IMR-90 (cell line): ENCODE results near the gene MICOS13. TPM values are rescaled to one million over a fixed set of nuclear protein-coding genes. Genes with fewer than 3 reads are reported as not detected.
A peak's percentile ranks its signal among the peaks of the same experiment; 100 is the strongest.

Experiments used
- ATAC-seq: fragments of 200-7000 bp; cut with Tn5 transposase; 2 replicates; pipeline ENCODE4 v1.9.1; 2020; ENCODE audit warnings: low read depth, mild to moderate bottlenecking, moderate library complexity
- BruUV-seq: library from RNA; stranded (reverse); fragments of 400-500 nt; replicated peaks from 2 replicates; lab custom pipeline; 2021; lab: Mats Ljungman, UMichigan
- CTCF ChIA-PET: fragments of 300-600 bp; formaldehyde crosslinking; extraction: SDS; loops from one replicate; lab custom pipeline; 2021; ENCODE audit warnings: antibody characterized with exemption; lab: Yijun Ruan, JAX
- POLR2A ChIA-PET: fragments of 300-600 bp; sonication (Branson Sonifier 250); formaldehyde crosslinking; loops from one replicate; lab custom pipeline; 2022; ENCODE audit warnings: antibody characterized with exemption; ENCODE audit not compliant: unreplicated experiment; lab: Charles Lee
- DNase-seq: peaks from one replicate; pipeline ENCODE4 v3.0.0; 2013
- H2AFZ ChIP-seq: replicated peaks from 2 replicates; pipeline ENCODE3; 2013; ENCODE audit warnings: low read length, mild to moderate bottlenecking; ENCODE audit not compliant: poor library complexity
- H2AK5ac ChIP-seq: 2 replicates; pipeline ENCODE4 v1.6.1; 2013; ENCODE audit warnings: low read depth, low read length, inconsistent platforms
- H2AK9ac ChIP-seq: replicated peaks from 2 replicates; pipeline ENCODE3; 2013; ENCODE audit warnings: mild to moderate bottlenecking, low read depth, low read length, moderate library complexity; ENCODE audit not compliant: poor library complexity
- H2BK120ac ChIP-seq: 2 replicates; pipeline ENCODE4 v1.6.1; 2013; ENCODE audit warnings: low read depth, low read length, inconsistent platforms
- H2BK15ac ChIP-seq: 3 replicates; pipeline ENCODE4 v1.6.1; 2013; ENCODE audit warnings: low read depth, low read length, inconsistent platforms
- H2BK20ac ChIP-seq: 2 replicates; pipeline ENCODE4 v1.6.1; 2013; ENCODE audit warnings: low read depth, mild to moderate bottlenecking, inconsistent platforms, low read length, moderate library complexity
- H2BK5ac ChIP-seq: 2 replicates; pipeline ENCODE4 v1.6.1; 2013; ENCODE audit warnings: mild to moderate bottlenecking, low read depth, low read length, inconsistent platforms; ENCODE audit not compliant: poor library complexity, severe bottlenecking
- H3K14ac ChIP-seq: replicated peaks from 2 replicates; pipeline ENCODE4 v1.6.1; 2013; ENCODE audit warnings: low read depth, low read length, inconsistent platforms
- H3K18ac ChIP-seq: 2 replicates; pipeline ENCODE4 v1.6.1; 2013; ENCODE audit warnings: low read depth, low read length, control low read depth
- H3K23ac ChIP-seq: 2 replicates; pipeline ENCODE4 v1.6.1; 2013; ENCODE audit warnings: low read depth, low read length, inconsistent platforms
- H3K27ac ChIP-seq: 2 replicates; pipeline ENCODE4 v1.5.1; 2013; ENCODE audit warnings: mild to moderate bottlenecking, control low read depth, low read length; ENCODE audit not compliant: insufficient read depth
- H3K27me3 ChIP-seq: 2 replicates; pipeline ENCODE4 v1.6.1; 2013; ENCODE audit warnings: low read length; ENCODE audit not compliant: control insufficient read depth, insufficient read depth
- H3K36me3 ChIP-seq: 2 replicates; pipeline ENCODE4 v1.6.1; 2013; ENCODE audit warnings: low read length, mixed read lengths; ENCODE audit not compliant: control insufficient read depth, insufficient read depth
- H3K4ac ChIP-seq: 2 replicates; pipeline ENCODE4 v1.6.1; 2013; ENCODE audit warnings: low read depth, low read length, inconsistent platforms
- H3K4me1 ChIP-seq: 2 replicates; pipeline ENCODE4 v1.6.1; 2013; ENCODE audit warnings: low read length, mixed read lengths; ENCODE audit not compliant: control insufficient read depth, insufficient read depth
- H3K4me2 ChIP-seq: 2 replicates; pipeline ENCODE4 v1.6.1; 2013; ENCODE audit warnings: low read depth, mild to moderate bottlenecking, control low read depth, low read length, moderate library complexity
- H3K4me3 ChIP-seq: 2 replicates; pipeline ENCODE4 v1.5.1; 2013; ENCODE audit warnings: low read depth, mild to moderate bottlenecking, control low read depth, low read length, moderate library complexity; ENCODE audit not compliant: insufficient read depth
- H3K56ac ChIP-seq: 2 replicates; pipeline ENCODE4 v1.6.1; 2013; ENCODE audit warnings: low read length, inconsistent platforms; ENCODE audit not compliant: insufficient read depth; ENCODE audit errors: extremely low read depth
- H3K79me1 ChIP-seq, 2 experiments: 2 replicates each; pipeline ENCODE4 v1.6.1; 2013; ENCODE audit warnings: low read length in 2 of 2, inconsistent platforms in 1 of 2, low read depth in 1 of 2
- H3K9ac ChIP-seq: 2 replicates; pipeline ENCODE4 v1.6.1; 2013; ENCODE audit warnings: low read depth, low read length, control low read depth
- H3K9me1 ChIP-seq: 2 replicates; pipeline ENCODE4 v1.6.1; 2013; ENCODE audit warnings: low read length, inconsistent platforms; ENCODE audit not compliant: insufficient read depth
- H3K9me3 ChIP-seq: 2 replicates; pipeline ENCODE4 v1.6.1; 2013; ENCODE audit warnings: low read length; ENCODE audit not compliant: control insufficient read depth, insufficient read depth
- H4K20me1 ChIP-seq: 2 replicates; pipeline ENCODE4 v1.6.1; 2013; ENCODE audit warnings: low read length, inconsistent platforms; ENCODE audit not compliant: insufficient read depth
- H4K5ac ChIP-seq: 2 replicates; pipeline ENCODE4 v1.6.1; 2013; ENCODE audit warnings: mild to moderate bottlenecking, low read depth, low read length, control low read depth
- H4K8ac ChIP-seq, 2 experiments: 2 replicates each; pipeline ENCODE4 v1.6.1; 2013; ENCODE audit warnings: low read depth in 2 of 2, low read length in 2 of 2, control low read depth in 1 of 2, inconsistent platforms in 1 of 2
- H4K91ac ChIP-seq: 2 replicates; pipeline ENCODE4 v1.6.1; 2013; ENCODE audit warnings: low read depth, low read length, inconsistent platforms; ENCODE audit not compliant: insufficient read depth
- BHLHE40 ChIP-seq: fragments of 150-350 bp; IDR thresholded peaks from 2 replicates; pipeline ENCODE4 v1.6.1; 2016; ENCODE audit warnings: mild to moderate bottlenecking, low read depth, low read length
- CEBPB ChIP-seq: IDR thresholded peaks from 2 replicates; pipeline ENCODE4 v1.6.1; 2012; ENCODE audit warnings: low read depth, low read length, improper control_type of control experiment
- CHD1 ChIP-seq: IDR thresholded peaks from 2 replicates; pipeline ENCODE4 v1.6.1; 2012; ENCODE audit warnings: low read depth, low read length, improper control_type of control experiment
- CTCF ChIP-seq: conservative IDR thresholded peaks from 2 replicates; pipeline ENCODE4 v1.5.1; 2012; ENCODE audit warnings: mild to moderate bottlenecking, low read depth, low read length, improper control_type of control experiment
- ELK1 ChIP-seq: fragments of 150-350 bp; IDR thresholded peaks from 2 replicates; pipeline ENCODE4 v1.6.1; 2016; ENCODE audit warnings: low read depth, mild to moderate bottlenecking, low read length, moderate library complexity, borderline replicate concordance
- FOS ChIP-seq: fragments of 150-350 bp; IDR thresholded peaks from 2 replicates; pipeline ENCODE4 v1.6.1; 2016; ENCODE audit warnings: low read depth, low read length
- MAFK ChIP-seq: IDR thresholded peaks from 2 replicates; pipeline ENCODE4 v1.6.1; 2012; ENCODE audit warnings: low read depth, low read length, improper control_type of control experiment
- MAZ ChIP-seq: IDR thresholded peaks from 2 replicates; pipeline ENCODE4 v1.6.1; 2012; ENCODE audit warnings: low read depth, mild to moderate bottlenecking, low read length, improper control_type of control experiment, moderate library complexity, borderline replicate concordance
- MXI1 ChIP-seq: IDR thresholded peaks from 2 replicates; pipeline ENCODE4 v1.6.1; 2012; ENCODE audit warnings: low read depth, mild to moderate bottlenecking, low read length, moderate library complexity, borderline replicate concordance
- NFE2L2 ChIP-seq: fragments of 150-350 bp; IDR thresholded peaks from 2 replicates; pipeline ENCODE4 v1.6.1; 2016; ENCODE audit warnings: low read depth, mild to moderate bottlenecking, low read length
- POLR2A ChIP-seq: IDR thresholded peaks from 2 replicates; pipeline ENCODE4 v1.6.1; 2012; ENCODE audit warnings: mild to moderate bottlenecking, low read depth, low read length
- RCOR1 ChIP-seq: IDR thresholded peaks from 2 replicates; pipeline ENCODE4 v1.6.1; 2012; ENCODE audit warnings: mild to moderate bottlenecking, low read length, improper control_type of control experiment; ENCODE audit not compliant: insufficient replicate concordance
- RFX5 ChIP-seq: IDR thresholded peaks from 2 replicates; pipeline ENCODE4 v1.8.0; 2012; ENCODE audit warnings: low read depth, mild to moderate bottlenecking, low read length, moderate library complexity
- USF2 ChIP-seq: fragments of 150-350 bp; IDR thresholded peaks from 2 replicates; pipeline ENCODE4 v1.6.1; 2017; ENCODE audit warnings: mild to moderate bottlenecking, antibody characterized with exemption, low read length, low read depth
- WGBS, 2 experiments: methylation state at CpG; one replicate each; pipeline versions ENCODE4 v1.1.5 to v1.1.7; 2013; ENCODE audit warnings: missing lambda C conversion rate in 2 of 2; ENCODE audit not compliant: insufficient read length in 1 of 2; ENCODE audit errors: extremely low coverage in 2 of 2; 5-methylcytosine and 5-hydroxymethylcytosine counted together
- dilution Hi-C: fragments of 300-500 bp; cut with HindIII; formaldehyde crosslinking; loops from one replicate; pipeline ENCODE4 v1.14.3; 2018; ENCODE audit warnings: low sequenced_read_pairs; ENCODE audit not compliant: unreplicated experiment
- in situ Hi-C: fragments of 300-500 bp; cut with MboI; formaldehyde crosslinking; loops from 3 replicates; pipeline ENCODE4 v1.14.3; 2019; ENCODE audit warnings: low sequenced_read_pairs, inconsistent platforms, mixed read lengths
- intact Hi-C: fragments of 100-400 bp; cut with micrococcal nuclease; formaldehyde crosslinking; loops from 2 replicates; pipeline ENCODE4 v1.10.0; 2022
- polyA plus RNA-seq, 3 experiments: library from polyadenylated mRNA; depleted of rRNA; stranded (reverse); fragments of >200 nt; gene quantifications; 2 replicates each; pipeline ENCODE4 v1.2.3, GENCODE V29; 2012; ENCODE audit warnings: low replicate concordance in 1 of 3
- total RNA-seq: library from RNA; depleted of rRNA; stranded (reverse); fragments of >200 nt; gene quantifications from 2 replicates; pipeline ENCODE4 v1.2.3, GENCODE V29; 2012

Gene MICOS13
- total and polyA plus RNA-seq, 2 of the 4 experiments (the other 2 are of a cell fraction) = 14.5 to 48.9 TPM

- ATAC-seq = no peak
- TF ChIP-seq MXI1 (no peak), ELK1 (no peak), CTCF (no peak), CHD1 (no peak), MAZ (no peak), MAFK (no peak), RCOR1 (no peak), NFE2L2 (no peak), CEBPB (no peak), USF2 (no peak), POLR2A (no peak), RFX5 (no peak), BHLHE40 (no peak), FOS (no peak)
Measured at GRCh38 chr19:5654931-5655330, 25.4 kb downstream of the MICOS13 start.

More at GRCh38 chr19:5654931-5655330, 25.4 kb downstream of the MICOS13 start:
- H3K27ac ChIP-seq = no peak overlapping the region
- 100% methylated on average over 2 of the region's 5 CpGs; no CpG with 5 or more reads in 1 of the 2 experiments for WGBS, 2 experiments
- H3K9me1 ChIP-seq = 0 out of 2 replicates have a peak, but pooled peaks cover 2% of the 10 kb centered on the region
- no peak overlapping the region for H3K14ac ChIP-seq
- no peak overlapping the region for H2BK20ac ChIP-seq
- H3K9ac ChIP-seq = no peak overlapping the region
- peak overlapping the region; percentile 42 for H2AK9ac ChIP-seq
- H3K23ac ChIP-seq = no peak overlapping the region
- dilution Hi-C loops = no loop called here
- H3K18ac ChIP-seq = no peak overlapping the region
- no peak overlapping the region for H2BK120ac ChIP-seq
- no peaks in the 10 kb centered on the region; the same call in 1 of the 2 replicates for H4K20me1 ChIP-seq
- H2BK5ac ChIP-seq = no peak overlapping the region
- POLR2A ChIA-PET = no interaction called here
- no peak overlapping the region for H3K4ac ChIP-seq
- H3K56ac ChIP-seq = no peak overlapping the region
- H3K4me2 ChIP-seq = no peak overlapping the region
- H3K4me3 ChIP-seq = no peak overlapping the region
- H3K27me3 ChIP-seq = no peaks in the 10 kb centered on the region
- no peak overlapping the region for H4K91ac ChIP-seq
- no peaks in the 10 kb centered on the region for H3K4me1 ChIP-seq
- no peak for DNase-seq
- H2AFZ ChIP-seq = no peak overlapping the region
- CTCF ChIA-PET = no interaction called here
- H2BK15ac ChIP-seq = no peak overlapping the region
- H4K8ac ChIP-seq = no peak overlapping the region
- peaks cover 79% of the 10 kb centered on the region for H3K36me3 ChIP-seq
- H3K79me1 ChIP-seq = peaks cover 17 to 32% of the 10 kb centered on the region in 2 experiments
- H2AK5ac ChIP-seq = no peak overlapping the region
- no TSS peak for BruUV-seq
- no peaks in the 10 kb centered on the region for H3K9me3 ChIP-seq
- intact Hi-C loops = no loop called here
- H4K5ac ChIP-seq = no peak overlapping the region
- in situ Hi-C loops = no loop called here
